HFFc6 (cell line): ENCODE measurements around the gene NT5DC2. TPM values are rescaled to one million over a fixed set of nuclear protein-coding genes. Genes with fewer than 3 reads are reported as not detected.

Experiments used
- DNase-seq: peaks from one replicate; pipeline ENCODE4 v3.0.0-alpha.2; 2018
- H3K27ac Mint-ChIP-seq: 2 replicates; pipeline ENCODE4 v1.8.0; 2020; ENCODE audit warnings: mild to moderate bottlenecking, mixed read lengths
- H3K27me3 Mint-ChIP-seq: 2 replicates; pipeline ENCODE4 v1.8.0; 2021; ENCODE audit warnings: mild to moderate bottlenecking, moderate library complexity, mixed read lengths; ENCODE audit not compliant: insufficient read depth
- H3K36me3 Mint-ChIP-seq: 2 replicates; pipeline ENCODE4 v1.8.0; 2021; ENCODE audit warnings: low read depth, mixed read lengths
- H3K4me1 Mint-ChIP-seq: 2 replicates; pipeline ENCODE4 v1.8.0; 2020; ENCODE audit warnings: low read depth, mixed read lengths
- H3K4me3 Mint-ChIP-seq: 2 replicates; pipeline ENCODE4 v1.8.0; 2020; ENCODE audit warnings: mild to moderate bottlenecking, moderate library complexity, mixed read lengths
- H3K9me3 Mint-ChIP-seq: 2 replicates; pipeline ENCODE4 v1.8.0; 2020; ENCODE audit warnings: mild to moderate bottlenecking, mixed read lengths
- total RNA-seq, 6 experiments: library from RNA; stranded (reverse); fragmentation: NEBNext Ultra II Directional; extraction: Animal tissue kit (Norgen Biotek cat#: 25700); gene quantifications; 2 replicates in 1 of 6; 3 replicates in 5 of 6; pipeline ENCODE4 v1.2.3, GENCODE V29; 2021
- TF ChIP-seq, protein P1 (sequence below): fragments of 200-600 bp; sonication (generic); IDR thresholded peaks from 2 replicates; pipeline ENCODE4 v1.5.0; 2021; ENCODE audit warnings: antibody characterized with exemption, mild to moderate bottlenecking

The NT5DC2 gene
- total RNA-seq, 6 experiments from 2014 or later = 156 to 198 (median 183) TPM

DNA sequence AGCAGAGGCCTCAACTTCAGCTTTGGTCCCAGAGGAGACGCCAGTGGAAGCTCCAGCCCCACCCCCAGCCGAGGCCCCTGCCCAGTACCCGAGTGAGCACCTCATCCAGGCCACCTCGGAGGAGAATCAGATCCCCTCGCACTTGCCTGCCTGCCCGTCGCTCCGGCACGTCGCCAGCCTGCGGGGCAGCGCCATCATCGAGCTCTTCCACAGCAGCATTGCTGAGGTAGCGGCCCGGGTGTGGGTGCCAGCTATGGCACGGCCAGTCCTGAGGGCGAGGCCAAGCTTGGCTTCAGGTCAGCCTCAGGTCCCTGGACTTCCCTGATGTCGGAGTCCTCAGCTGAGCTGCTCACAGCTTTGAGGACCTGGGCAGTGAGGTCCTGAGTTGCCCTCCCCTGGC, 44.2 kb downstream of the NT5DC2 start:
- Mint-ChIP-seq H3K9me3 (no peaks in the 10 kb centered on the region), H3K4me3 (no peak overlapping the region), H3K27me3 (peaks cover 2% of the 10 kb centered on the region; the same call in 1 of the 2 replicates), H3K27ac (no peak overlapping the region), H3K4me1 (peaks cover 19% of the 10 kb centered on the region), H3K36me3 (peaks cover 12% of the 10 kb centered on the region)
- DNase-seq = no peak
- TF ChIP-seq, protein P1, sequence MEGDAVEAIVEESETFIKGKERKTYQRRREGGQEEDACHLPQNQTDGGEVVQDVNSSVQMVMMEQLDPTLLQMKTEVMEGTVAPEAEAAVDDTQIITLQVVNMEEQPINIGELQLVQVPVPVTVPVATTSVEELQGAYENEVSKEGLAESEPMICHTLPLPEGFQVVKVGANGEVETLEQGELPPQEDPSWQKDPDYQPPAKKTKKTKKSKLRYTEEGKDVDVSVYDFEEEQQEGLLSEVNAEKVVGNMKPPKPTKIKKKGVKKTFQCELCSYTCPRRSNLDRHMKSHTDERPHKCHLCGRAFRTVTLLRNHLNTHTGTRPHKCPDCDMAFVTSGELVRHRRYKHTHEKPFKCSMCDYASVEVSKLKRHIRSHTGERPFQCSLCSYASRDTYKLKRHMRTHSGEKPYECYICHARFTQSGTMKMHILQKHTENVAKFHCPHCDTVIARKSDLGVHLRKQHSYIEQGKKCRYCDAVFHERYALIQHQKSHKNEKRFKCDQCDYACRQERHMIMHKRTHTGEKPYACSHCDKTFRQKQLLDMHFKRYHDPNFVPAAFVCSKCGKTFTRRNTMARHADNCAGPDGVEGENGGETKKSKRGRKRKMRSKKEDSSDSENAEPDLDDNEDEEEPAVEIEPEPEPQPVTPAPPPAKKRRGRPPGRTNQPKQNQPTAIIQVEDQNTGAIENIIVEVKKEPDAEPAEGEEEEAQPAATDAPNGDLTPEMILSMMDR = no peak

DNA sequence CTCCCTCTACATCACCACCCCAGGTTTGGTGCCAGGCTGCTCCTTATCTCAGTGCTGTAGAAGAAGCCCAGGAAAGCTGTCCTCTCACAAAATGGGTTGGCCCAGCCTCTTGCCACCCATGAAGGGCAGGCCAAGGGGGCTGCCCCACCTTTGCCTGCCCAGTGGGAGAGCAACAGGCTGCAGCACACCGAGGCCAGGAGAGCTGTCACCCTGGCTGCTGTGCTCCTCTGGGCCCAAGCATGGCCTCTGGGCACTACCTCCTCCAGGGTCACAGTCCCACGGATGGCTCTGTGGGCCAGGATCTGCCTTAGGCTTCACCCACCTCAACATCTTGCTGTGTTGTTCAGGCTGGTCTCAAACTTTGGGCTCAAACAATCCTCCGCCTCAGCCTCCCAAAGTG, 44.9 kb downstream of the NT5DC2 start:
- Mint-ChIP-seq H3K36me3 (peaks cover 12% of the 10 kb centered on the region), H3K27me3 (peaks cover 2% of the 10 kb centered on the region; the same call in 1 of the 2 replicates), H3K9me3 (no peaks in the 10 kb centered on the region), H3K4me1 (peaks cover 26% of the 10 kb centered on the region), H3K27ac (no peak overlapping the region), H3K4me3 (no peak overlapping the region)
- TF ChIP-seq, protein P1 = no peak
- DNase-seq = no peak

DNA sequence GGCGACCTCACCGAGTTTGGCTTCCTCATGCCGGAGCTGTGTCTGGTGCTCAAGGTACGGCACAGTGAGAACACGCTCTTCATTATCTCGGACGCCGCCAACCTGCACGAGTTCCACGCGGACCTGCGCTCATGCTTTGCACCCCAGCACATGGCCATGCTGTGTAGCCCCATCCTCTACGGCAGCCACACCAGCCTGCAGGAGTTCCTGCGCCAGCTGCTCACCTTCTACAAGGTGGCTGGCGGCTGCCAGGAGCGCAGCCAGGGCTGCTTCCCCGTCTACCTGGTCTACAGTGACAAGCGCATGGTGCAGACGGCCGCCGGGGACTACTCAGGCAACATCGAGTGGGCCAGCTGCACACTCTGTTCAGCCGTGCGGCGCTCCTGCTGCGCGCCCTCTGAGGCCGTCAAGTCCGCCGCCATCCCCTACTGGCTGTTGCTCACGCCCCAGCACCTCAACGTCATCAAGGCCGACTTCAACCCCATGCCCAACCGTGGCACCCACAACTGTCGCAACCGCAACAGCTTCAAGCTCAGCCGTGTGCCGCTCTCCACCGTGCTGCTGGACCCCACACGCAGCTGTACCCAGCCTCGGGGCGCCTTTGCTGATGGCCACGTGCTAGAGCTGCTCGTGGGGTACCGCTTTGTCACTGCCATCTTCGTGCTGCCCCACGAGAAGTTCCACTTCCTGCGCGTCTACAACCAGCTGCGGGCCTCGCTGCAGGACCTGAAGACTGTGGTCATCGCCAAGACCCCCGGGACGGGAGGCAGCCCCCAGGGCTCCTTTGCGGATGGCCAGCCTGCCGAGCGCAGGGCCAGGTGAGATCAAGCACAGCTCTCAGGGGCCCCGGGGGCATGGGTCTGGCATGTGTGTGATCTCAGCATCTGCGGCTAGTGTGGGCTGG, 45.6 kb downstream of the NT5DC2 start:
- no peak for DNase-seq
- Mint-ChIP-seq H3K27me3 (peaks cover 2% of the 10 kb centered on the region; the same call in 1 of the 2 replicates), H3K9me3 (no peaks in the 10 kb centered on the region), H3K4me1 (peaks cover 34% of the 10 kb centered on the region), H3K4me3 (no peak overlapping the region), H3K27ac (no peak overlapping the region), H3K36me3 (peaks cover 12% of the 10 kb centered on the region)
- TF ChIP-seq, protein P1 = no peak

DNA sequence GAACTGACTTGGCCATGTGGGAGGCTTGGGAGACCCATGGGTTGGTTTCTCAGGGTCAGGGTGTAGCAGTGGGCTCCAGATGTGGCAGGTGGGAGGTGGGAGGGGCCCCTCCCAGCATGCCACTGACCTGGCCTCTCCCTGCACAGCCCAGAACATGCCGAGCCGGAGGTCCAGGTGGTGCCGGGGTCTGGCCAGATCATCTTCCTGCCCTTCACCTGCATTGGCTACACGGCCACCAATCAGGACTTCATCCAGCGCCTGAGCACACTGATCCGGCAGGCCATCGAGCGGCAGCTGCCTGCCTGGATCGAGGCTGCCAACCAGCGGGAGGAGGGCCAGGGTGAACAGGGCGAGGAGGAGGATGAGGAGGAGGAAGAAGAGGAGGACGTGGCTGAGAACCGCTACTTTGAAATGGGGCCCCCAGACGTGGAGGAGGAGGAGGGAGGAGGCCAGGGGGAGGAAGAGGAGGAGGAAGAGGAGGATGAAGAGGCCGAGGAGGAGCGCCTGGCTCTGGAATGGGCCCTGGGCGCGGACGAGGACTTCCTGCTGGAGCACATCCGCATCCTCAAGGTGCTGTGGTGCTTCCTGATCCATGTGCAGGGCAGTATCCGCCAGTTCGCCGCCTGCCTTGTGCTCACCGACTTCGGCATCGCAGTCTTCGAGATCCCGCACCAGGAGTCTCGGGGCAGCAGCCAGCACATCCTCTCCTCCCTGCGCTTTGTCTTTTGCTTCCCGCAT, 46.4 kb downstream of the NT5DC2 start:
- peaks cover 41% of the 10 kb centered on the region for H3K4me1 Mint-ChIP-seq
- H3K36me3 Mint-ChIP-seq = peaks cover 10% of the 10 kb centered on the region; the same call in 1 of the 2 replicates
- H3K27me3 Mint-ChIP-seq = peaks cover 2% of the 10 kb centered on the region
- TF ChIP-seq, protein P1 = no peak
- no peaks in the 10 kb centered on the region for H3K9me3 Mint-ChIP-seq
- DNase-seq = no peak
- no peak overlapping the region for H3K27ac Mint-ChIP-seq
- no peak overlapping the region for H3K4me3 Mint-ChIP-seq

DNA sequence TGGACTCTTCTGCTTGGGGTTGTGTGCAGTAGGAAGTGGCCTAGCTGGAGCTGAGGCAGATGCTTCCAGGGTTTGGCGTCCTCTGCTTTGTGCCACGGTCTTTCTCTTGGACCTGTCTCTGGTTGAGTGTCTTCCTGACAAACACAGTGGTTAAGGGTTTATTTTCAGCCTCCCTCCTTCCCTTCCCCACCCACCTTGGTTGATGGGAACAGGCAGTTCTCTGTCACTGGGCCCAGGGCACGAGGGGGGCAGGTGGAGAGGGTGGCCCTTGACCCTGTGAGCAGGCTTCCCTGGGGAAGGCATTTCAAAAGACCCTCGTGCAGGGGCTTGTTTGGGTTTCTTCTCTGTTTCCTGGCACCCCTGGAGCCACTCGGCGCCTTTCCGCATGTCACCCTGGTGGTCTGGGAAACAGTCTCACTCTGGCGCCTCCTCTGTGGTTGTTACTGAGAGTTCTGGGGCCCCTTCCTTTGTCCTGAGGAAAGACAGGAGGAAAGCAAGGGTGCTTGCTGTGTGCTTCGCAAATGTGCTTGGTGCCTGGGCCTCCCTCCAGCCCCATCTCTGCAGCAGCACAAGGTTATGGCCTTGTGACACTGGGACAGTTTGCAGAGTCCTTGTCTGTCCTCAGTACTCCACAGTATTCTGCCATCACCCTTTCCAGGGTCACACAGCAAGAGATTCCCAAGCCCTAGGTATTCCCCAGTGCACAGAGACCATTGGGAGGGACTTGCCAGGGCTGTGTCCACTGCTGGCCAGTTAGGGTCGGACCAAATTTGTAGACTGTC, 48.8 kb downstream of the NT5DC2 start:
- peaks cover 2% of the 10 kb centered on the region for H3K27me3 Mint-ChIP-seq
- H3K36me3 Mint-ChIP-seq = peaks cover 23% of the 10 kb centered on the region
- TF ChIP-seq, protein P1 = no peak
- no peak for DNase-seq
- H3K9me3 Mint-ChIP-seq = no peaks in the 10 kb centered on the region
- H3K27ac Mint-ChIP-seq = no peak overlapping the region
- H3K4me1 Mint-ChIP-seq = peaks cover 27% of the 10 kb centered on the region
- no peak overlapping the region for H3K4me3 Mint-ChIP-seq
